ENCODE measurements around the gene HEG1. TPM values are rescaled to one million over a fixed set of nuclear protein-coding genes. Genes with fewer than 3 reads are reported as not detected.

Gene HEG1
- total and polyA plus RNA-seq, 11 donors, result 23.7 to 211 (median 111) TPM

- no peak for TF ChIP-seq CTCF (IDR thresholded peaks at IDR 0.05)
- TF ChIP-seq POLR2A (IDR thresholded peaks at IDR 0.05), result no peak
- no peaks in the 10 kb centered on the region for H3K36me3 ChIP-seq
- H3K27ac ChIP-seq, result peak overlapping the region in 1 of 12 donors; percentile 5
- no peaks in the 10 kb centered on the region for H3K9me3 ChIP-seq
- 43 to 59% (median 53%) methylated on average over 8 of the region's 8 CpGs for WGBS, 4 donors
- no peaks in the 10 kb centered on the region for H3K27me3 ChIP-seq
- H3K4me1 ChIP-seq, result peaks cover 0 to 9% (median 0%) of the 10 kb centered on the region in 12 donors
- peak; percentile 26 to 72 (median 62) for ATAC-seq
- peak in 4 of 5 donors; percentile 20 to 55 (median 40) for DNase-seq
- H3K4me3 ChIP-seq, result no peak overlapping the region
- intact Hi-C loops (cut with DNase I), result no loop called here
Measured at GRCh38 chr3:124916837-124917409, 138.9 kb downstream of the HEG1 start.

Other genes with a start within 250 kb of the HEG1 start
- gene ITGB5, start 168.6 kb downstream of the HEG1 start, total RNA-seq, result 100 to 1,000 TPM in 8 of 9 donors, 10 to 100 TPM in 1; 96.3 to 223 (median 118) TPM
- gene ITGB5, start 168.6 kb downstream of the HEG1 start, polyA plus RNA-seq, result 100 to 1,000 TPM in 1 of 2 donors, 10 to 100 TPM in 1; 23.1 to 159 TPM
- gene MUC13, start 121.2 kb downstream of the HEG1 start, total RNA-seq, result under 1 TPM in 1 of 9 donors, not detected in 8; 0.08 TPM
- gene MUC13, start 121.2 kb downstream of the HEG1 start, polyA plus RNA-seq, result under 1 TPM in 1 of 2 donors, not detected in 1; 0.15 TPM
- 1 to 10 TPM in 2 of 9 donors, under 1 TPM in 4, not detected in 3; 0.09 to 1.9 (median 0.72) TPM for gene SLC12A8, start 156.8 kb upstream of the HEG1 start, total RNA-seq
- gene SLC12A8, start 156.8 kb upstream of the HEG1 start, polyA plus RNA-seq, result under 1 TPM; 0.22 to 0.69 TPM

All from heart left ventricle (tissue), 16 donors.